Spleen (tissue), 7 donors: Measurements from ENCODE around the gene TNFSF4.

Source experiments
- CTCF ChIP-seq, 11 experiments: fragments of 200-600 bp in 7 of 11; fragments of 450-650 bp in 4 of 11; sonication (generic) in 4 of 11; IDR thresholded peaks in 8 of 11; conservative IDR thresholded peaks in 3 of 11; 1 replicate in 7 of 11; 2 replicates in 4 of 11; pipeline versions ENCODE4 v1.4.0 to v1.8.0; 2016 to 2021; ENCODE audit warnings: antibody characterized with exemption in 11 of 11, inconsistent platforms in 4 of 11, mild to moderate bottlenecking in 1 of 11
- POLR2A ChIP-seq, 3 donors: fragments of 450-650 bp; IDR thresholded peaks; one replicate each; pipeline ENCODE4 v1.5.1; 2017; ENCODE audit warnings: antibody characterized with exemption in 3 of 3, mild to moderate bottlenecking in 1 of 3
- donor health status: DM: no; HTN: no; CAD: no; lungs with moderate emphysema.
- donor health status: DM: no; HTN: no; CAD: no.
- donor health status: DM: no; HTN: no; CAD: no.

GRCh38 chr1:173210283-173210682 lies 3.2 kb upstream of the TNFSF4 start:
- TF ChIP-seq CTCF (IDR thresholded peaks at IDR 0.05 in 8 of 11, conservative IDR thresholded peaks at IDR 0.05 in 3 of 11): no peak
- TF ChIP-seq POLR2A (IDR thresholded peaks at IDR 0.05): no peak
